Pericardium fibroblast (primary cell): ENCODE measurements around the gene POLR3E. TPM values are rescaled to one million over a fixed set of nuclear protein-coding genes. Genes with fewer than 3 reads are reported as not detected.

Experiments
- total RNA-seq: library from RNA; depleted of rRNA; stranded (reverse); fragments of >200 nt; gene quantifications from 2 replicates; pipeline ENCODE4 v1.2.3, GENCODE V29; 2015

Gene POLR3E, protein sequence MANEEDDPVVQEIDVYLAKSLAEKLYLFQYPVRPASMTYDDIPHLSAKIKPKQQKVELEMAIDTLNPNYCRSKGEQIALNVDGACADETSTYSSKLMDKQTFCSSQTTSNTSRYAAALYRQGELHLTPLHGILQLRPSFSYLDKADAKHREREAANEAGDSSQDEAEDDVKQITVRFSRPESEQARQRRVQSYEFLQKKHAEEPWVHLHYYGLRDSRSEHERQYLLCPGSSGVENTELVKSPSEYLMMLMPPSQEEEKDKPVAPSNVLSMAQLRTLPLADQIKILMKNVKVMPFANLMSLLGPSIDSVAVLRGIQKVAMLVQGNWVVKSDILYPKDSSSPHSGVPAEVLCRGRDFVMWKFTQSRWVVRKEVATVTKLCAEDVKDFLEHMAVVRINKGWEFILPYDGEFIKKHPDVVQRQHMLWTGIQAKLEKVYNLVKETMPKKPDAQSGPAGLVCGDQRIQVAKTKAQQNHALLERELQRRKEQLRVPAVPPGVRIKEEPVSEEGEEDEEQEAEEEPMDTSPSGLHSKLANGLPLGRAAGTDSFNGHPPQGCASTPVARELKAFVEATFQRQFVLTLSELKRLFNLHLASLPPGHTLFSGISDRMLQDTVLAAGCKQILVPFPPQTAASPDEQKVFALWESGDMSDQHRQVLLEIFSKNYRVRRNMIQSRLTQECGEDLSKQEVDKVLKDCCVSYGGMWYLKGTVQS
- 25.1 and 35.8 TPM in 2 replicates for total RNA-seq

GRCh38 chr16:22297114-22297870 is at the start of gene POLR3E:
POLR3E (plus strand) TSS chr16:22297409; CDS start chr16:22302969, 5,560 bp downstream.

GRCh38 chr16:22374311-22375116 is 77.3 kb downstream of the POLR3E start, which contains the start of gene CDR2:
CDR2 (minus strand) TSS chr16:22374619; CDS start chr16:22374309, 310 bp downstream.

Other genes starting within 250 kb of the POLR3E start
- gene VWA3A, start 204.9 kb upstream of the POLR3E start, total RNA-seq: not detected in 2 replicates
- gene SDR42E2, start 134.9 kb upstream of the POLR3E start, total RNA-seq: not detected in 2 replicates
- 20.4 and 26.3 TPM in 2 replicates for gene EEF2K, start 91.1 kb upstream of the POLR3E start, total RNA-seq
- gene CDR2, start 77.2 kb downstream of the POLR3E start, total RNA-seq: 20.3 and 52.5 TPM in 2 replicates
- 7.4 and 32.3 TPM in 2 replicates for gene NPIPB5, start 213.5 kb downstream of the POLR3E start, total RNA-seq